Measurements from ENCODE around the gene ISCU.

ISCU gene

GRCh38 chr12:108563136-108563803, 874 bp downstream of the ISCU start:
- TF ChIP-seq, protein P1, sequence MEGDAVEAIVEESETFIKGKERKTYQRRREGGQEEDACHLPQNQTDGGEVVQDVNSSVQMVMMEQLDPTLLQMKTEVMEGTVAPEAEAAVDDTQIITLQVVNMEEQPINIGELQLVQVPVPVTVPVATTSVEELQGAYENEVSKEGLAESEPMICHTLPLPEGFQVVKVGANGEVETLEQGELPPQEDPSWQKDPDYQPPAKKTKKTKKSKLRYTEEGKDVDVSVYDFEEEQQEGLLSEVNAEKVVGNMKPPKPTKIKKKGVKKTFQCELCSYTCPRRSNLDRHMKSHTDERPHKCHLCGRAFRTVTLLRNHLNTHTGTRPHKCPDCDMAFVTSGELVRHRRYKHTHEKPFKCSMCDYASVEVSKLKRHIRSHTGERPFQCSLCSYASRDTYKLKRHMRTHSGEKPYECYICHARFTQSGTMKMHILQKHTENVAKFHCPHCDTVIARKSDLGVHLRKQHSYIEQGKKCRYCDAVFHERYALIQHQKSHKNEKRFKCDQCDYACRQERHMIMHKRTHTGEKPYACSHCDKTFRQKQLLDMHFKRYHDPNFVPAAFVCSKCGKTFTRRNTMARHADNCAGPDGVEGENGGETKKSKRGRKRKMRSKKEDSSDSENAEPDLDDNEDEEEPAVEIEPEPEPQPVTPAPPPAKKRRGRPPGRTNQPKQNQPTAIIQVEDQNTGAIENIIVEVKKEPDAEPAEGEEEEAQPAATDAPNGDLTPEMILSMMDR (IDR thresholded peaks at IDR 0.05; ENCODE audit: borderline replicate concordance, control extremely low read depth, extremely low read depth, insufficient read depth, missing control alignments) = peak; percentile 89
- in situ Hi-C loops (cut with MboI; ENCODE audit: low sequenced_read_pairs, unreplicated experiment) = loop anchor here (10.0 to 25.0 kb wide), 2 partner anchors 242 to 524 kb away; partner anchors contain the start of genes ALKBH2 and UNG
- peak; percentile 78 for DNase-seq (ENCODE audit: low spot score)

- in situ Hi-C loops (cut with MboI; ENCODE audit: low sequenced_read_pairs, unreplicated experiment) = loop anchor here (10.0 to 25.0 kb wide), 2 partner anchors 241 to 524 kb away; partner anchors contain the start of genes ALKBH2 and UNG
- TF ChIP-seq, protein P1 (IDR thresholded peaks at IDR 0.05; ENCODE audit: borderline replicate concordance, control extremely low read depth, extremely low read depth, insufficient read depth, missing control alignments) = no peak
- no peak for DNase-seq (ENCODE audit: low spot score)
These were observed 1.4 kb downstream of the ISCU start for GRCh38 chr12:108563804-108564151.

DNA sequence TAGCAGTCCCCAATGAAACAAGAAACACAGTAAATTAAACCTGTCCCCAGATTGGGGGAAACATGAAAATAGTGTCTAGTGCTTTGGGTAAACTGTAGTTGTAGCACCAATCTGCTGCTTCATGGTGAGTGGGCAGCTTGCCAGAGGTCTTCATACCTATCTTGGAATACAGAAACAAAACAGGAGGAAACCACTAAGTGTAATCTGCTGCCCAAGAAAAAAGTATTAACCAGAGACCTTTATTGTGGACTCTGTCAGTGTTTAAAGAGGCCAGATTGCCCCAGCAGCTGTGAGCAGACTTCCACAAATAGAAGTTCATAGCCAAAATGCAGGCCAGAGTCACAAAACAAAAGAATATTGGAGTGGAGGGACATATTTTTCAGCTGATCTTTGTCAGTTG, 2.3 kb downstream of the ISCU start:
- TF ChIP-seq, protein P1 (IDR thresholded peaks at IDR 0.05; ENCODE audit: borderline replicate concordance, control extremely low read depth, extremely low read depth, insufficient read depth, missing control alignments) = no peak
- in situ Hi-C loops (cut with MboI; ENCODE audit: low sequenced_read_pairs, unreplicated experiment) = loop anchor here (5.0 to 25.0 kb wide), 3 partner anchors 53 to 523 kb away; partner anchors contain the start of genes ALKBH2 and UNG
- DNase-seq (ENCODE audit: low spot score) = no peak

GRCh38 chr12:108565146-108565545, 2.8 kb downstream of the ISCU start:
- TF ChIP-seq, protein P1 (IDR thresholded peaks at IDR 0.05; ENCODE audit: borderline replicate concordance, control extremely low read depth, extremely low read depth, insufficient read depth, missing control alignments) = no peak
- in situ Hi-C loops (cut with MboI; ENCODE audit: low sequenced_read_pairs, unreplicated experiment) = loop anchor here (5.0 to 25.0 kb wide), 3 partner anchors 52 to 522 kb away; partner anchors contain the start of genes ALKBH2 and UNG
- no peak for DNase-seq (ENCODE audit: low spot score)

DNA sequence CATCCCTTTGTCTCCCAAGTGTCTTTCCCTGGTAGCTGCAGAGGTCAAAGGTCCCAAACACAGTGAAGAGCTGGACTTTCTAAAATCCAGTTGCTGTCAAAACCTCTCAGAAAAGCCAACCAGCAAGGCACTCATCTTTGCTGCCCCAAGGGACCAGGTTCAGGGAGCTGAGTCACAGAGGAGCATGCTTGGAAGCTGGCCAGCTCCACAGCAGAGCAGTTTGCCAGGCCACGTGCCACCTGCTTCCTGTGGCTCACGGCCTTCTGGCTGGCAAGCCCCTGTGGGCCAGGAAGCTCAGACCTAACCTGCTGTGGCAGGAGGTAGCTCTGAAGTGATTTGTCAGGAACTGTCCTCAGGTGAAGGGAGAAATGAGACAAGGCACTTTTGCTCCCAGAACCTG, 3.6 kb downstream of the ISCU start:
- in situ Hi-C loops (cut with MboI; ENCODE audit: low sequenced_read_pairs, unreplicated experiment) = loop anchor here (5.0 to 25.0 kb wide), 3 partner anchors 51 to 521 kb away; partner anchors contain the start of genes ALKBH2 and UNG
- DNase-seq (ENCODE audit: low spot score) = no peak

GRCh38 chr12:108566452-108566851, 4.1 kb downstream of the ISCU start:
- TF ChIP-seq, protein P1 (IDR thresholded peaks at IDR 0.05; ENCODE audit: borderline replicate concordance, control extremely low read depth, extremely low read depth, insufficient read depth, missing control alignments) = no peak
- in situ Hi-C loops (cut with MboI; ENCODE audit: low sequenced_read_pairs, unreplicated experiment) = loop anchor here (5.0 to 25.0 kb wide), 3 partner anchors 51 to 521 kb away; partner anchors contain the start of genes ALKBH2 and UNG
- DNase-seq (ENCODE audit: low spot score) = no peak

More for the DNA sequence above, 3.6 kb downstream of the ISCU start:
- TF ChIP-seq, protein P1 (IDR thresholded peaks at IDR 0.05; ENCODE audit: borderline replicate concordance, control extremely low read depth, extremely low read depth, insufficient read depth, missing control alignments) = no peak
